ENCODE results near the gene SYMPK.

DNA sequence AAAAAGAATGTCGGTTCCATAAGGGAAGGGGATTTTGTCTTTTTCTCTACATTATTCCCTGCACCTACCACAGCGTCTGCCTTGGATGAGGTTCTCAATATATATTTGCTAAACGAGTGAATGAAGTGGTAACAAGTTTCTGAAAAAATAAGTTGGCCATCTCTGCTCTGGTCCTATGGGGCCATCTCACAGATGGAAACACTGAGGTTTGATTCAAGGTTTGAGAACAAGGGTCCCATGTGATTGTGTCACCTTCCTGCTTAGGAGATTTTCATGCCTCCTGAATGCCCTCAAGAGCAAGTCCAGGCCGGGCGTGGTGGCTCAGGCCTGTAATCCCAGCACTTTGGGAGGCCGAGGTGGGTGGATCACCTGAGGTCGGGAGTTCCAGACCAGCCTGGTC lies 36.3 kb upstream of the SYMPK start:
- TF ChIP-seq ZNF561 (tag by site-specific recombination; IDR thresholded peaks at IDR 0.05; ENCODE audit: borderline replicate concordance) (no peak), CTCF (tag by site-specific recombination; IDR thresholded peaks at IDR 0.05) (no peak), ZFHX2 (tag by site-specific recombination; conservative IDR thresholded peaks at IDR 0.05) (no peak), SCRT1 (tag by site-specific recombination; IDR thresholded peaks at IDR 0.05; ENCODE audit: borderline replicate concordance) (no peak), ZNF10 (tag by site-specific recombination; IDR thresholded peaks at IDR 0.05) (no peak), ZNF704 (tag by site-specific recombination; IDR thresholded peaks at IDR 0.05) (no peak), ZNF302 (tag by site-specific recombination; IDR thresholded peaks at IDR 0.05; ENCODE audit: low read depth) (no peak), ZNF449 (tag by site-specific recombination; IDR thresholded peaks at IDR 0.05) (no peak), ZNF223 (tag by site-specific recombination; IDR thresholded peaks at IDR 0.05) (no peak), TCF7L2 (IDR thresholded peaks at IDR 0.05; ENCODE audit: borderline replicate concordance, low read depth, low read length) (no peak), ZSCAN5A (tag by site-specific recombination; IDR thresholded peaks at IDR 0.05) (no peak)
- TF ChIP-seq, protein P1, sequence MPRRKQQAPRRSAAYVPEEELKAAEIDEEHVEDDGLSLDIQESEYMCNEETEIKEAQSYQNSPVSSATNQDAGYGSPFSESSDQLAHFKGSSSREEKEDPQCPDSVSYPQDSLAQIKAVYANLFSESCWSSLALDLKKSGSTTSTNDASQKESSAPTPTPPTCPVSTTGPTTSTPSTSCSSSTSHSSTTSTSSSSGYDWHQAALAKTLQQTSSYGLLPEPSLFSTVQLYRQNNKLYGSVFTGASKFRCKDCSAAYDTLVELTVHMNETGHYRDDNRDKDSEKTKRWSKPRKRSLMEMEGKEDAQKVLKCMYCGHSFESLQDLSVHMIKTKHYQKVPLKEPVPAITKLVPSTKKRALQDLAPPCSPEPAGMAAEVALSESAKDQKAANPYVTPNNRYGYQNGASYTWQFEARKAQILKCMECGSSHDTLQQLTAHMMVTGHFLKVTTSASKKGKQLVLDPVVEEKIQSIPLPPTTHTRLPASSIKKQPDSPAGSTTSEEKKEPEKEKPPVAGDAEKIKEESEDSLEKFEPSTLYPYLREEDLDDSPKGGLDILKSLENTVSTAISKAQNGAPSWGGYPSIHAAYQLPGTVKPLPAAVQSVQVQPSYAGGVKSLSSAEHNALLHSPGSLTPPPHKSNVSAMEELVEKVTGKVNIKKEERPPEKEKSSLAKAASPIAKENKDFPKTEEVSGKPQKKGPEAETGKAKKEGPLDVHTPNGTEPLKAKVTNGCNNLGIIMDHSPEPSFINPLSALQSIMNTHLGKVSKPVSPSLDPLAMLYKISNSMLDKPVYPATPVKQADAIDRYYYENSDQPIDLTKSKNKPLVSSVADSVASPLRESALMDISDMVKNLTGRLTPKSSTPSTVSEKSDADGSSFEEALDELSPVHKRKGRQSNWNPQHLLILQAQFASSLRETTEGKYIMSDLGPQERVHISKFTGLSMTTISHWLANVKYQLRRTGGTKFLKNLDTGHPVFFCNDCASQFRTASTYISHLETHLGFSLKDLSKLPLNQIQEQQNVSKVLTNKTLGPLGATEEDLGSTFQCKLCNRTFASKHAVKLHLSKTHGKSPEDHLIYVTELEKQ (tag by site-specific recombination; IDR thresholded peaks at IDR 0.05; ENCODE audit: borderline replicate concordance) = no peak
- TF ChIP-seq, protein P2, sequence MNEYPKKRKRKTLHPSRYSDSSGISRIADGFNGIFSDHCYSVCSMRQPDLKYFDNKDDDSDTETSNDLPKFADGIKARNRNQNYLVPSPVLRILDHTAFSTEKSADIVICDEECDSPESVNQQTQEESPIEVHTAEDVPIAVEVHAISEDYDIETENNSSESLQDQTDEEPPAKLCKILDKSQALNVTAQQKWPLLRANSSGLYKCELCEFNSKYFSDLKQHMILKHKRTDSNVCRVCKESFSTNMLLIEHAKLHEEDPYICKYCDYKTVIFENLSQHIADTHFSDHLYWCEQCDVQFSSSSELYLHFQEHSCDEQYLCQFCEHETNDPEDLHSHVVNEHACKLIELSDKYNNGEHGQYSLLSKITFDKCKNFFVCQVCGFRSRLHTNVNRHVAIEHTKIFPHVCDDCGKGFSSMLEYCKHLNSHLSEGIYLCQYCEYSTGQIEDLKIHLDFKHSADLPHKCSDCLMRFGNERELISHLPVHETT (tag by site-specific recombination; IDR thresholded peaks at IDR 0.05) = no peak

Data from HEK293 (cell line).